IPS-15b (cell line): ENCODE results near the gene PDE8B.

Source experiments
- H3K27me3 ChIP-seq: one replicate; pipeline ENCODE4 v1.6.1; 2013; ENCODE audit warnings: low read length; ENCODE audit not compliant: control insufficient read depth, insufficient read depth
- H3K36me3 ChIP-seq: one replicate; pipeline ENCODE4 v1.6.1; 2013; ENCODE audit warnings: low read length; ENCODE audit not compliant: control insufficient read depth, insufficient read depth
- H3K4me1 ChIP-seq: one replicate; pipeline ENCODE4 v1.6.1; 2013; ENCODE audit warnings: mild to moderate bottlenecking, low read length; ENCODE audit not compliant: control insufficient read depth, insufficient read depth
- H3K4me3 ChIP-seq: one replicate; pipeline ENCODE4 v1.5.1; 2013; ENCODE audit warnings: low read depth, low read length
- H3K9ac ChIP-seq: one replicate; pipeline ENCODE4 v1.6.1; 2013; ENCODE audit warnings: low read depth, mild to moderate bottlenecking, low read length
- H3K9me3 ChIP-seq: one replicate; pipeline ENCODE4 v1.6.1; 2013; ENCODE audit warnings: mild to moderate bottlenecking, low read length; ENCODE audit not compliant: control insufficient read depth, insufficient read depth

PDE8B gene

DNA sequence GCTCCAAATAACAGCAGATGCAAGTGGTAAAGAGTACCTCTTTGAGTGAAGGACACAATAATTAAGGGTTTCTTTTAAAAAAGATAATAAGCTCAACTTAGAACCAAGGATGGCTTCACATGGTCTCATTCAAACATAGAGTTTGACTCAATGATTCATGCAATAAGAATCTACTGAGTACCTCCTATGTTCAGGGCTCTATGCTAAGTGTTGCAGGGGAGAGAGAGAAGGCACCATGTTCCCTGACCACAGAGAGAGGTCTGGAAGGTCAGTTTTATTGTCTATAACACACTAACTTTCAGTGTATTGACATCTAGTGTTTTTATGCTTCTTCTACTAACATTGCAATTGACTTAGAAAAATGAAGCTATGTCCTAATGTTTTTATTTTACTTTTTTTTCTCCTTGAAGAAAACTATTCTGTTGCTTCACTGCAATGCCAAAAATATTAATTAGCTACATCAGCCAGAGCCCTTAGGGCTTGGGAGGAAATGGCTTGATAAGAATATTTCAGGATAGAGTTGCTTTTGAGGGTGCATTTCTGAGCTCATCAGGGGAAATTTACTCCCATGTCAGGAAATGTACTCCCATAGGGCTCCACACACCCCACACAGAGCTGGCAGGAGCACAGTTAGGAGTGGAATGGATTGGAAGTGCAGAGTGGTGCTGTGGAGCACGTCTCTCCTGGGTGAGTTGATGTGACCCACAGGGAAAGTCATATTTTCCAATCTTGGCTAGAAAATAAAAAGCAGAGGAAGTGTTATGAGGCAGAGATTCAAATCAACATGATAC, 106.6 kb downstream of the PDE8B start:
- Histone ChIP-seq H3K9ac (no peak overlapping the region), H3K9me3 (no peaks in the 10 kb centered on the region), H3K36me3 (no peaks in the 10 kb centered on the region), H3K4me1 (peaks cover 3% of the 10 kb centered on the region), H3K4me3 (no peak overlapping the region), H3K27me3 (peaks cover 2% of the 10 kb centered on the region)

DNA sequence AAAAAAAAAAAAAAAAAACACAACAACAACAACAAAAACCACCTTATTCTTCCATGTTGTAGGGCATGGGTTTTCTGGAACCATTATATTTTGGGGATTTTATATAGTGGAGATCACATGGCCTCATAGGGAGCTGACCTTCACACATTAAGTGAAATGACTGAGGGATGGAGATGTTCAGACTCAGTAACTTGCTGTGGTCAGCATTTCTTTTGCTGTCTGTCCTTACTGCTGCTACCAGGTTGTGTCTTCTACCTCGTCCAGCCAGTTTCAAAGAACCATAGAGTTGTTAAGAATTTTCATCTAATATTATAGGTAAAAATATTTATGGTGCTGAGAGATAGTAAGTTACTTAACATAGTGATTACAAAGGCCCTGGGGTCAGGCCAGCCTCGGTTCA, 107.6 kb downstream of the PDE8B start:
- no peaks in the 10 kb centered on the region for H3K36me3 ChIP-seq

DNA sequence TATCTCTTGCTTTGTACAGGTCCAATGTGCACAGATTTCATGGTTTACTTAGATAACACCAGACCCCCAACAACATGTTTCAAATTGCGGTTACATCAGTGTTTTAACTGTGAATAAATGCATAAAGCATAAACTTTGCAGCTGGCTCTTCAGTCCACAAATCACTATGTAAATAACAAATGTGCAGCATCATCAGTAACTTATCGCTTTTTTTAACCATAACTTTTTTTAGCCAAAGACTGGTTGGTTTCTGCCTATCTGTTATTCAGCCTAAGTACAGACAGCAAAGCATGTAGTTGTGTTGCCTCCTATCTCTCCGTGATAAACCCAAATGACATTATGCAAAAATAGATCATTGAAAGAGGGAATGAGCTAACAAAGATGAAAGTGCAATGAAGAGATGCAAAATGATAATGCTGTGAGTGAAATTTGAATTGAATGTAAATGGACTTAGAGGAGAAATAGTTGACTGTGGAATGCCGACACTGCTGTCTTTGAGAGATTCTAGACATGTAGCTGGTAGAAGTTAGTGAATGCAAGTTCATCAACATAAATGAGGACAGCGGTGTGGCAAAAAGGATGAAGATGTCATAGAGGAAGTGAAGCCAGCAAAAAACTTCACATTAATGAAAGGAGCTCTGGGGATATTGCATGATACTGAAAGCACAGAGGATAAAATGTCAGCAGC, 108.8 kb downstream of the PDE8B start:
- Histone ChIP-seq H3K9me3 (no peaks in the 10 kb centered on the region), H3K4me1 (peaks cover 11% of the 10 kb centered on the region), H3K4me3 (no peak overlapping the region), H3K27me3 (peaks cover 2% of the 10 kb centered on the region), H3K36me3 (no peaks in the 10 kb centered on the region), H3K9ac (no peak overlapping the region)

More for the DNA sequence above, 107.6 kb downstream of the PDE8B start:
- no peak overlapping the region for H3K4me3 ChIP-seq
- H3K4me1 ChIP-seq = peaks cover 11% of the 10 kb centered on the region
- H3K9ac ChIP-seq = no peak overlapping the region
- no peaks in the 10 kb centered on the region for H3K9me3 ChIP-seq
- H3K27me3 ChIP-seq = peaks cover 2% of the 10 kb centered on the region

DNA sequence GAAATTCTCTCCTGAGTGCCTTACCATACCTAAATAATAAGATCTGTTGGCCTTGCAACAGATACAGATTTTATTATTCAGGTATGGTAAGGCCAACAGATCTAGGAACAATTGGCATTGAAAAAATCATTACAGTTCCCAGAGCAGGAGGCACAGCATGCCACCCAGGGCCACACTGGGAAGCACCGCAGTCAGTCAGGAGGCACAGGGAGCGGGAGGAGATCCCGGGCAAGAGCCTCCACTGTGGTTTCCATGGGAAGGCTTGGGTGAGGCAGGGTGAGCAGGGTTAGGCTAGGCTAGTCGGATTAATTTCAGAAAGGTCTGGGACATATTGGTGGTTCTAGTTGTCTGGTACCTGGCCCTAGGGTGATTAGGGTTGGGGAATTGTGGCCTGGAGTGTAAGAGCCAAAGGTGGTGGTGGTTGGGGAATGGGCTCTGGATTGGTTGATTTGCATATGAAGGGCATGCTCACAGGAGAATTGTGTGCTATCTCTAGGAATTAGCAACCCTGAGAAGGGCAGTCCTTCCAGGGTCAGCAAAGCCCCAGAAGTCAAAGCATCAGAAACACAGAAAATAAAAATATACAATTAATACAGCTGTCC, 111.4 kb downstream of the PDE8B start:
- no peaks in the 10 kb centered on the region for H3K36me3 ChIP-seq
- no peak overlapping the region for H3K9ac ChIP-seq
- peaks cover 2% of the 10 kb centered on the region for H3K27me3 ChIP-seq
- peaks cover 11% of the 10 kb centered on the region for H3K4me1 ChIP-seq
- H3K4me3 ChIP-seq = peak overlapping the region; percentile 35
- H3K9me3 ChIP-seq = no peaks in the 10 kb centered on the region

DNA sequence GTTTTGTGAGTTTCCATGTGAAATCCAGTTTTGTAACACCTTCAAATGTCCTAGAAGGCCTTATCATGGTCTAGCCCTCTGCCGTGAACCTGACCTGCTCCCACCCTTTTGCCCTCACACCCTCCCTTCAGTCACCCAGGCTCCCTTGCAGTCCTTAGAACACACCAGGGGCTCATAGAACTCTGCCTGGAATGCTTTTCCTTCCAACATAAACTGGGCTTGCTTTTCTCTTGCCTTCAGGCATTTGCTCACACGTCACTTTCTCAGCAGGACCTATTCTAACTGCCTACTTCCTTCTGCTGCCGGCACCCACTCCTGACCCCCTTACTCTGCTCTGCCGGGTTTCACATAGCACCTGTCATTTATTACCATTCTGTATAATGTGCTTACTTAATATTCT, 111.9 kb downstream of the PDE8B start:
- Histone ChIP-seq H3K27me3 (peaks cover 2% of the 10 kb centered on the region), H3K9ac (no peak overlapping the region), H3K36me3 (no peaks in the 10 kb centered on the region), H3K4me1 (peaks cover 11% of the 10 kb centered on the region), H3K9me3 (no peaks in the 10 kb centered on the region), H3K4me3 (no peak overlapping the region)

DNA sequence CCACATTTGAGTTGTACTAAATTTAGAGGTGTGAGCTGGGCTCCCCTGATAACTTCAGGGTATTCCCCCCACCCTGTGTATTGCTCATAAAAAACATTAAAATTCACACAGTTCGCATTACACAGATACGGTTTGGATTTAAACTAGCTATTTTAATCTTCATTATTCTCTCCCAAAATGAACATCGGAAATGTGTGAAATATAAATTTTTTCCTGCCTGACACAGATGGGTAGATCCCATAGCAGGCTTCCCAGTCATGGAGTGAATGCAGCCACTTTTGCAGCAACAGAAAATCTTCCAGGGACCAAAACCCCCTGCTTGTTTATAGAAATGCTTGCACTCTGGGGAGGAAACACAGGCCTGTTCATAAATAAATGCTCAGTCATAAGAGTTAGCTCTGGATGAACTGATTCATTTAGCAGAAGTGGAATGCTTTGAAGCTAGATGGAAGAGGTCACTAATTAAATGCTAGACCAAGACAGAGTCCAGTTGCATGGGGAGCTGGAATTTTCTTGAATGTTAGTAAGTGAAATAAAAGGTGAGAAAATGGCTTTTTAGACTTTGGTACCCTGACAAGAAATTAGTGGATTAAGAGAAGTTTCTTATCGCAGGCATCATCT, 115.6 kb downstream of the PDE8B start:
- peaks cover 8% of the 10 kb centered on the region for H3K4me1 ChIP-seq
- peaks cover 2% of the 10 kb centered on the region for H3K27me3 ChIP-seq
- H3K9me3 ChIP-seq = no peaks in the 10 kb centered on the region
- no peak overlapping the region for H3K4me3 ChIP-seq
- H3K9ac ChIP-seq = no peak overlapping the region
- no peaks in the 10 kb centered on the region for H3K36me3 ChIP-seq

DNA sequence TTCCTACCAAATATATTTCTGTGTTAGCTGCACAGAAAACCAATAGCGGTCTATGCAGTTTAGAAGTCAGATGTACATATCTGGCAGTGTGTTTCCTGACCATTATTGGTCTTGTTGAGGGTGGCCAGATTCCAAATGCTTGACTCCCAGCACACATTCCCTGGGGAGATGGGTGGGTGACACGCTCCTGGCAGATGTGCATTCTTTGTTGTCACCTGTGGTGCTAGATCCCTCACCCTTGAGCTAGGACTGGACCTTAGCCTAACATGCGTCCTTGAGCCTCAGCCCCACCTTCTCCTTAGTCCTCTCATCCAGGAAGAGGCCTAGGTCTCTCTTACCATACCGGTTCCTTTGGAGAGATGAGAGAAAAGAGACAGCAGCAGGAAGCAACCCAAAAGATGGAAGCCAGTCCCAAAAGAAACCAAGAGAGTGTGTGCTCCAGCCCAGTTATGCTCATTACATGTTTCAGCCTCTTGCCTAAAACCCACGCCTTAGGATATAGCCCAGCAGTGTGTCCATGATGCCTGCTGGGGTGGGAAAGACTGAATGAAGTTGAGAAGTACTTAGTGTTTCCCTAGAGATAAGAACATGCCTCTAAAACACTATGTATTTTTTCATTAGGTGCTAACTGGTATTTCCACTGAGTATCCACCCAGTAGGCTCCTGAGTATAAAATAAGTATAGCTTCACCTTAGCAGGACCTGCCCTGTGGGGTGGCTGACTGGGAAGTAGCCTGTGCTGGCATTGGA, 116.7 kb downstream of the PDE8B start:
- H3K9me3 ChIP-seq = no peaks in the 10 kb centered on the region
- H3K27me3 ChIP-seq = peaks cover 2% of the 10 kb centered on the region
- no peak overlapping the region for H3K4me3 ChIP-seq
- no peak overlapping the region for H3K9ac ChIP-seq
- no peaks in the 10 kb centered on the region for H3K36me3 ChIP-seq
- H3K4me1 ChIP-seq = peaks cover 8% of the 10 kb centered on the region

DNA sequence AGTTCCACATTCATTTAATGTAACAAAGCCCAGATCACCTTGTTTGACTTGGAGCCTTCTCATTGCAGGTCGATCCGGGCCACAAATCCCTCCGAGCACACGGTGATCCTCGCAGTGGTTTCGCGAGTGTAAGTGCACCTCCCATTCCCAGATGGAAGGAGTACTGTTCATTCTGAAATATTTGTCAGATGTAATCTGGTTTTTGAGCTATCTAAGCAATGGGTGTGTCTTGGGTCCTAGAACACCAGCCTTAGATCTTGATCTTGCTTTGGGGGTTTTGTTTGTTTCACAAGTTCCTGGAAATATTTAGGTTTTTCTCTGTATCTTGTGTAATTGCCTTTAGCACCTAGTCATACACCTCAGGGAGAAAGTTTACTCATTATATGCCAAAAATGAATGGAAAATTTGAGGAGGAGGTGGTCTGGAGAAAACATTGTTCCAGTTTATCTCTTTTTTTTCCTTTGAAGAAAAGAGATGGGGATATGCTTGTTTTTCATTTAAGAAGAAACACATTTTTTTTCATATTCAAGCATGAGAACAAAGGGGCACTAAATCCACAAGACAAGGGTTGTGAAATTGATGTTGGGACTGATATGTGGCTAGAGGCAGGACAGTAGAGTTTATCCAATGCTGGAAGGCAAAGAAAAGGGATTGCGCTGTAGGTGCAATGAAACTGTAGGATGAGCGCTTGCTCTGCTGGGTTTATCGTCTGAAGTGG, 118.6 kb downstream of the PDE8B start:
- Histone ChIP-seq H3K36me3 (no peaks in the 10 kb centered on the region), H3K27me3 (peaks cover 2% of the 10 kb centered on the region), H3K4me1 (peaks cover 7% of the 10 kb centered on the region), H3K9ac (no peak overlapping the region), H3K9me3 (no peaks in the 10 kb centered on the region), H3K4me3 (no peak overlapping the region)

DNA sequence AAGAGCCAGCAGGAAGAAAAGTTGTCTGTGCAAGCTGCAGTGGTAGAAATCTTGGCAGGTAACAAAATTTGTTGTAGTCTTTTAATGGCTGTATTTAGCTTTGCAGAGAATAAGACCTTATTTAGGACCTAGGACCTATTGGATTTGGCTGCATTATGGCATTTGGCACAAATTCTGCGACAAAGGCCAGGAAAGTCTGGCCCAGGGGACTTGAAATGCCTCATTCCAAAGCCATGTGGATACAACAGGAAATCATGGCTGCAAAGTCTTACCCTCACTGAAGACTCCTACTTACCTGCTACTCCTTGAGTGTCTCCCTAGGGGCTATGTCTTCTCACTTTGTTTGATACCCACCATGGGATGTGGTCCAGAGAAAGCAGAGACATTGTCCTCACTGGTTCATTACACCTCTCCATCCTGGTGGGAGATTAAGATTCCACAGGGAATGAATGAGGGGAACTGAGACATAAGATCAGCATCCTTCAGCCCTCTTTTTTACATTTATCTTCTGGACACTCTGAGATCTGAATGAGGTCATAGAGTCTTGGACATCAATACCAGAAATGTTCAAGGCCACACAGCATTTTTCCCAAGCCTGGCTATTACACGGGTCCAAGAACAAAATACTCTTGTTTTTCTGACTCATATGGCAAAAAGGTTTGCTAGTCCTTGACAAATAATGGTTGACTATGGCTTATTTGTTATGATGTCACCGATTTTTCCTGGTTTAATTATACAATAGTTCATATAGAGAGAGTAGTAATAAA, 119.4 kb downstream of the PDE8B start:
- Histone ChIP-seq H3K9me3 (no peaks in the 10 kb centered on the region), H3K36me3 (no peaks in the 10 kb centered on the region), H3K4me3 (no peak overlapping the region), H3K4me1 (peaks cover 10% of the 10 kb centered on the region), H3K9ac (no peak overlapping the region), H3K27me3 (peaks cover 2% of the 10 kb centered on the region)

DNA sequence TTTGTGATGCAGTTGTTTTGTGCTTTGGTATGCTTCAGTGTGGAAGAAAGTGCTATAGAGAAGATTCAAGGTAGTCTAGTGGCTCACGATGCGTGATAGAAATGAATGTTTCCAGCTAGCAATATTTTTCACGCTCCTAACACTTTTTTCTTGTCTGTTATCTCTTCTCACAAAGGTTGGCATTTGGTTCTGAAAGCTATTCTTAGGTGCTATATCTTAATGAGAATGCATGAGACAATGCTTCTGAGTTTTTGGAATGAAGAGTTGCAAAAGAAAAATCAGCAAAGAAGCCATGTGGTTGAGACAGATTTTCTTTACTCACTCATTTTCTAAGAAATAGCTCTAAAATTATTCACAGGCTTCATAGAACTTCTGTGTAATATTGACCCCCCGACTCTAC, 122.6 kb downstream of the PDE8B start:
- Histone ChIP-seq H3K9ac (no peak overlapping the region), H3K4me3 (no peak overlapping the region), H3K36me3 (no peaks in the 10 kb centered on the region), H3K4me1 (peaks cover 13% of the 10 kb centered on the region), H3K9me3 (no peaks in the 10 kb centered on the region), H3K27me3 (peaks cover 2% of the 10 kb centered on the region)
